ENCODE measurements around the gene FBXL7.

Gene FBXL7

DNA sequence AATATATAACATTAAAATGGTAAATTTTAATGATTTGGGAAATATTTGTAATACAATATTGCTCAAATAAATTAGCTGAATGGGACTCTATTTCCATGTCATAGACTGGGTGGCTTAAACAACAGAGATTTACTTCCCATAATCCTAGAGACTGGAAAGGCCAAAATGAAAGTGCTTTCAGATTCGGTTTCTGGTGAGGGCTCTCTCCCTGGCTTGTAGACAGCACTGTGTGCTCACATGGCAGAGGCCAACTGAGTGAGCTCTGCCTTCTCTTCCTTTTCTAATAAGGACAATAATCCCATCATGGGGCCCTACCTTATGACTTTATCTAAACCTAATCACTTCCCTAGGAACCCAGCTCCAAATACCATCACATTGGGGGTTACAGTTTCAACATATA, 483.4 kb downstream of the FBXL7 start:
- TF ChIP-seq EZH2 (IDR thresholded peaks at IDR 0.05; ENCODE audit: borderline replicate concordance, low read length) = no peak
- TF ChIP-seq, protein P1, sequence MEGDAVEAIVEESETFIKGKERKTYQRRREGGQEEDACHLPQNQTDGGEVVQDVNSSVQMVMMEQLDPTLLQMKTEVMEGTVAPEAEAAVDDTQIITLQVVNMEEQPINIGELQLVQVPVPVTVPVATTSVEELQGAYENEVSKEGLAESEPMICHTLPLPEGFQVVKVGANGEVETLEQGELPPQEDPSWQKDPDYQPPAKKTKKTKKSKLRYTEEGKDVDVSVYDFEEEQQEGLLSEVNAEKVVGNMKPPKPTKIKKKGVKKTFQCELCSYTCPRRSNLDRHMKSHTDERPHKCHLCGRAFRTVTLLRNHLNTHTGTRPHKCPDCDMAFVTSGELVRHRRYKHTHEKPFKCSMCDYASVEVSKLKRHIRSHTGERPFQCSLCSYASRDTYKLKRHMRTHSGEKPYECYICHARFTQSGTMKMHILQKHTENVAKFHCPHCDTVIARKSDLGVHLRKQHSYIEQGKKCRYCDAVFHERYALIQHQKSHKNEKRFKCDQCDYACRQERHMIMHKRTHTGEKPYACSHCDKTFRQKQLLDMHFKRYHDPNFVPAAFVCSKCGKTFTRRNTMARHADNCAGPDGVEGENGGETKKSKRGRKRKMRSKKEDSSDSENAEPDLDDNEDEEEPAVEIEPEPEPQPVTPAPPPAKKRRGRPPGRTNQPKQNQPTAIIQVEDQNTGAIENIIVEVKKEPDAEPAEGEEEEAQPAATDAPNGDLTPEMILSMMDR (IDR thresholded peaks at IDR 0.05; ENCODE audit: low read length) = no peak
- no peak overlapping the region for H2AFZ ChIP-seq (ENCODE audit: low read length)
- H3K36me3 ChIP-seq (ENCODE audit: insufficient read depth, low read length) = no peaks in the 10 kb centered on the region
- no peaks in the 10 kb centered on the region for H3K79me2 ChIP-seq (ENCODE audit: insufficient read depth, low read length)
- H3K4me1 ChIP-seq (ENCODE audit: insufficient read depth, low read length, severe bottlenecking) = no peaks in the 10 kb centered on the region
- no peak overlapping the region for H3K27ac ChIP-seq (ENCODE audit: low read depth, low read length, poor library complexity, severe bottlenecking)
- H3F3A ChIP-seq (ENCODE audit: insufficient read depth, low read length) = no peaks in the 10 kb centered on the region
- no peak overlapping the region for H3K4me3 ChIP-seq (ENCODE audit: low read depth, low read length, poor library complexity, severe bottlenecking)
- no peaks in the 10 kb centered on the region for H3K9me3 ChIP-seq (ENCODE audit: low read length)
- no peaks in the 10 kb centered on the region for H3K27me3 ChIP-seq (ENCODE audit: insufficient read depth, low read length)
- no peaks in the 10 kb centered on the region for H4K20me1 ChIP-seq (ENCODE audit: insufficient read depth, low read length)
- no peak overlapping the region for H3K4me2 ChIP-seq (ENCODE audit: low read length)
- H3K9ac ChIP-seq (ENCODE audit: low read length) = no peak overlapping the region
- H3K9me2 ChIP-seq (ENCODE audit: low read depth, low read length) = no peaks in the 10 kb centered on the region
